HUES48 (cell line): ENCODE data around the gene POLR1B.

Experiments
- H3K27ac ChIP-seq: one replicate; pipeline ENCODE4 v1.7.0; 2013; ENCODE audit warnings: low read depth, low read length, inconsistent platforms
- H3K27me3 ChIP-seq: 2 replicates; pipeline ENCODE4 v1.6.1; 2013; ENCODE audit warnings: mild to moderate bottlenecking, low read length; ENCODE audit not compliant: control insufficient read depth, insufficient read depth
- H3K36me3 ChIP-seq: 2 replicates; pipeline ENCODE4 v1.6.1; 2013; ENCODE audit warnings: low read length; ENCODE audit not compliant: control insufficient read depth, insufficient read depth
- H3K4me1 ChIP-seq: 2 replicates; pipeline ENCODE4 v1.6.1; 2013; ENCODE audit warnings: mild to moderate bottlenecking, low read length; ENCODE audit not compliant: control insufficient read depth, insufficient read depth
- H3K4me3 ChIP-seq: 2 replicates; pipeline ENCODE4 v1.5.1; 2013; ENCODE audit warnings: mild to moderate bottlenecking, low read depth, low read length
- H3K9ac ChIP-seq: 2 replicates; pipeline ENCODE4 v1.6.1; 2013; ENCODE audit warnings: mild to moderate bottlenecking, low read depth, low read length, moderate library complexity
- H3K9me3 ChIP-seq: 2 replicates; pipeline ENCODE4 v1.6.1; 2013; ENCODE audit warnings: low read length; ENCODE audit not compliant: control insufficient read depth, insufficient read depth

Gene POLR1B

DNA sequence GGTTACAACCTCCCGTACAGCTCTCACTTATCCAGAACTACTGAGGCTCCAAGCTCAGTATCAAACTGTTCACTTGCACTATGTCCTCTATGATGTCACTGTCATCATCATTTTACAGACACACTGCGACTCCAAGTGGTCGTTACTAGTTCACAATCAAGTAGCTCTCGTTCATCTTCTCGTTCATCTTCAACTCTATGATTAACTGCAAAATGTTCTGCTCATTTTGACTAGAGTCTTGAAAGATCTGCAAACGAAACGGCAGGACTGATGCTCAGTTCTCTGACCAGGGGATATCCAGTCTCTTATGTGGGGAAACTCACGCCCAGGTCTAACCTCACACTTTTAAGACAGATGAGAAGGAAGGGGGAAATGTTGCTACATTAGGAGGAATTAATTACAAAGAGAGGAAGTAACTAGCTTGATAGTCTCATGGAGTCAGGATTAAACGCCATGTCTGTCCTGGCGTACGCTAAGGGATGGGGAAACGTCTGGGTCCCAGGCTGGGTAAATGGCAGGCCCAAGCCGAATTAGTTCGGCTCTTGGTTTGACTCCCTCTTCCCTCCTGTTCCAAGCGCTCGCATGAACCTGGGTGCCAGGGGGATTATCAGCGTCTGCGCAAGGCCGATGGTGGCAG lies 41.4 kb downstream of the POLR1B start:
- peak overlapping the region; percentile 81 for H3K4me3 ChIP-seq
- H3K27me3 ChIP-seq, result no peaks in the 10 kb centered on the region
- H3K27ac ChIP-seq, result peak overlapping the region; percentile 92
- H3K36me3 ChIP-seq, result peaks cover 22% of the 10 kb centered on the region
- H3K9me3 ChIP-seq, result no peaks in the 10 kb centered on the region
- peak overlapping the region; percentile 79 for H3K9ac ChIP-seq
- 0 out of 2 replicates have a peak, but pooled peaks cover 7% of the 10 kb centered on the region for H3K4me1 ChIP-seq

GRCh38 chr2:112584134-112584890 lies 42.0 kb downstream of the POLR1B start, which contains the start of gene CHCHD5:
TSS of gene CHCHD5 (plus strand) at chr2:112584609. CDS start at chr2:112584648, 39 bp downstream.
- Histone ChIP-seq H3K4me3 (peak within 1 kb of the TSS; percentile 81), H3K9me3 (no peaks in the 10 kb centered on the region), H3K27ac (peak within 1 kb of the TSS; percentile 92), H3K9ac (peak within 1 kb of the TSS; percentile 79), H3K4me1 (0 out of 2 replicates have a peak, but pooled peaks cover 7% of the 10 kb centered on the region), H3K36me3 (peaks cover 26% of the 10 kb centered on the region), H3K27me3 (no peaks in the 10 kb centered on the region)

DNA sequence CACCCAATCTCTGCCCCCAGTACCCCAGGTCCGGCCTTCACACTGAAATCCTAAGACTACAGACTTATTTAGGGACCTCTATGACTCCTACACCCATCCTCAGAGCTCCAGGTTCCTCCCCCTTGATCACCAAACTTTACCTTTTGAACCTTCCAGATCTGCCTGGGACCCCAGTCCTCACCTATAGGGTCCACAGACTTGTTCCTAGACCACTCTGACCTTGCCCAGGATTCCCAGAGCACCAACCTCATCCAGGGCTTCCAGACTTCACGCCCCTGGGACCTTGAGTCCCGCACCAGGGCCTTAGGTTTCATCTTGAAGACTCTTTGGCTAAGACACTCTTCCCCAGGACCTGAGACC lies 42.6 kb downstream of the POLR1B start:
- Histone ChIP-seq H3K4me3 (peak overlapping the region; percentile 81), H3K9ac (peak overlapping the region; percentile 74), H3K9me3 (no peaks in the 10 kb centered on the region), H3K27me3 (no peaks in the 10 kb centered on the region), H3K4me1 (0 out of 2 replicates have a peak, but pooled peaks cover 7% of the 10 kb centered on the region), H3K27ac (peak overlapping the region; percentile 92), H3K36me3 (peaks cover 30% of the 10 kb centered on the region)

DNA sequence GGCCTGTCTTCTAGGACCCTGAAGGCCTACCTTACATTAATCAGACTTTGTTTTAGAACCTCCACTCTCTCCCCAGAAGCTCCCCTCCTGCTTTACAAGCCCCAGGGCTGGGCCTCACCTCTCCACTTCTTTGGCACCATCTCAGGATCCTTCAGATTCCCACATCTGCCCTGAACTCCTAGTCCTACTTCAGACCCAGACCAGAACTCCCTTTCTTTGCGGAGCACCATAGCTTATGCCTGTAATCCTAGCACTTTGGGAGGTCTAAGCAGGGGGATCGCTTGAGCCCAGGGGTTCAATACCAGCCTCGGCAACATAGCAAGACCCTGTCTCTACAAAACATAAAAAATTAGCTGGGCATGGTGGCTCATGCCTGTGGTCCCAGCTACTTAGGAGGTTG lies 43.1 kb downstream of the POLR1B start:
- H3K4me3 ChIP-seq, result peak overlapping the region; percentile 81
- 0 out of 2 replicates have a peak, but pooled peaks cover 7% of the 10 kb centered on the region for H3K4me1 ChIP-seq
- H3K36me3 ChIP-seq, result peaks cover 30% of the 10 kb centered on the region
- no peak overlapping the region for H3K9ac ChIP-seq
- H3K27me3 ChIP-seq, result no peaks in the 10 kb centered on the region
- H3K27ac ChIP-seq, result no peak overlapping the region
- H3K9me3 ChIP-seq, result no peaks in the 10 kb centered on the region

DNA sequence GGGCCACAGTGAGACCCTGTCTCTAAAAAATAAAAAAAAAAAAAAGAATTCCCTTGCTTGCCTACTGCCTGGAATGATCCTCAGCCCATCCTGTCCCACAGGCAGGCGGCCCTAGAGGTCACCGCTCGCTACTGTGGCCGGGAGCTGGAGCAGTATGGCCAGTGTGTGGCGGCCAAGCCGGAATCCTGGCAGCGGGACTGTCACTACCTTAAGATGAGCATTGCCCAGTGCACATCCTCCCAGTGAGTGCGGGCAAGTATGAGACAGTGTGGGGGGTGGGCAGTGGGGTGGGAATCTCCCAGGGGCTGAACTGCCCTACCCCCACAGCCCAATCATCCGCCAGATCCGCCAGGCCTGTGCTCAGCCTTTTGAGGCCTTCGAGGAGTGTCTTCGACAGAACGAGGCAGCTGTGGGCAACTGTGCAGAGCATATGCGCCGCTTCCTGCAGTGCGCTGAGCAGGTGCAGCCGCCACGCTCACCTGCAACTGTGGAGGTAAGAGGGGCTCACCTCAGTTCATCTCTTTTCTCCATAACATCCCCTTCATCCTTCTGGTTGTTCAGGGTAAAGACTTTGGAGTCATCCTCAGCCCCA lies 43.7 kb downstream of the POLR1B start:
- Histone ChIP-seq H3K36me3 (peaks cover 30% of the 10 kb centered on the region), H3K27ac (no peak overlapping the region), H3K27me3 (no peaks in the 10 kb centered on the region), H3K4me1 (peaks cover 11% of the 10 kb centered on the region; the same call in 1 of the 2 replicates), H3K9ac (no peak overlapping the region), H3K9me3 (no peaks in the 10 kb centered on the region), H3K4me3 (no peak overlapping the region)

- peaks cover 6% of the 10 kb centered on the region; the same call in 1 of the 2 replicates for H3K4me1 ChIP-seq
- peaks cover 30% of the 10 kb centered on the region for H3K36me3 ChIP-seq
- H3K27me3 ChIP-seq, result no peaks in the 10 kb centered on the region
- H3K4me3 ChIP-seq, result no peak overlapping the region
- no peaks in the 10 kb centered on the region for H3K9me3 ChIP-seq
- no peak overlapping the region for H3K9ac ChIP-seq
- H3K27ac ChIP-seq, result no peak overlapping the region
Measured at GRCh38 chr2:112588611-112589045, 46.4 kb downstream of the POLR1B start.

GRCh38 chr2:112591413-112591812 lies 49.1 kb downstream of the POLR1B start:
- H3K9me3 ChIP-seq, result no peaks in the 10 kb centered on the region
- no peak overlapping the region for H3K27ac ChIP-seq
- peaks cover 4% of the 10 kb centered on the region; the same call in 1 of the 2 replicates for H3K4me1 ChIP-seq
- H3K27me3 ChIP-seq, result no peaks in the 10 kb centered on the region
- H3K36me3 ChIP-seq, result peaks cover 27% of the 10 kb centered on the region
- no peak overlapping the region for H3K4me3 ChIP-seq
- no peak overlapping the region for H3K9ac ChIP-seq

- no peaks in the 10 kb centered on the region for H3K9me3 ChIP-seq
- H3K9ac ChIP-seq, result no peak overlapping the region
- H3K27ac ChIP-seq, result no peak overlapping the region
- H3K4me3 ChIP-seq, result no peak overlapping the region
- peaks cover 4% of the 10 kb centered on the region; the same call in 1 of the 2 replicates for H3K4me1 ChIP-seq
- no peaks in the 10 kb centered on the region for H3K27me3 ChIP-seq
- H3K36me3 ChIP-seq, result peaks cover 8% of the 10 kb centered on the region
Measured at GRCh38 chr2:112593736-112594135, 51.5 kb downstream of the POLR1B start.

DNA sequence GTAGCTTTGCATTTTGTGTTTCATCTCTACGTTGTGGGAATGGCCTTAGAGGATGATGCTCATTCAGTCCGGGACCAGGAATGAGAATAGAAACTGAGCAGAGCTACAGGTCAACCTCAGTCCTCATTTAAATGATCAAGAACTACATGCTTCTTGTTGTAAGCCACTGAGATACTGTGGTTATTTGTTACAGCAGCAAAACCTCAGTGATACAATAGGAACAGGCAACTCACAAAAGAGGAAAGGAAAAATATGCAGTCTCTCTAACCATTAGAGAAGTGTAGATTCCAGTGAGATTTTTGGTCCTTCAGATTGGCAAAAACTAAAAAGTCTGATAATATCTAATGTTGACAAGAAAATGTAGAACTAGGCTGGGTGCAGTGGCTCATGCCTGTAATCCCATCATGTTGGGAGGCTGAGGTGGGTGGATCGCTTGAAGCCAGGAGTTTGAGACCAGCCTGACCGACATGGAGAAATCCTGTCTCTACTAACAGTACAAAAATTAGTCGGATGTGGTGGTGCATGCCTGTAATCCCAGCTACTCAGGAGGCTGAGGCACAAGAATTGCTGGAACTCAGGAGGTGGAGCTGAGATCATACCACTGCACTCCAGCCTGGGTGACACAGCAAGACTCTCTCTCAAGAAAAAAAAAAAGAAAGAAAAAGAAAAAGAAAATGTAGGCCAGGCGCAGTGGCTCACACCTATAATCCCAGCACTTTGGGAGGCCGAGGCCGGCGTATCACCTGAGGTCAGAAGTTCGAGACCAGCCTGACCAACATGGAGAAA lies 55.5 kb downstream of the POLR1B start:
- Histone ChIP-seq H3K4me1 (no peaks in the 10 kb centered on the region), H3K27me3 (no peaks in the 10 kb centered on the region), H3K36me3 (no peaks in the 10 kb centered on the region), H3K27ac (no peak overlapping the region), H3K9me3 (no peaks in the 10 kb centered on the region), H3K4me3 (no peak overlapping the region), H3K9ac (no peak overlapping the region)

DNA sequence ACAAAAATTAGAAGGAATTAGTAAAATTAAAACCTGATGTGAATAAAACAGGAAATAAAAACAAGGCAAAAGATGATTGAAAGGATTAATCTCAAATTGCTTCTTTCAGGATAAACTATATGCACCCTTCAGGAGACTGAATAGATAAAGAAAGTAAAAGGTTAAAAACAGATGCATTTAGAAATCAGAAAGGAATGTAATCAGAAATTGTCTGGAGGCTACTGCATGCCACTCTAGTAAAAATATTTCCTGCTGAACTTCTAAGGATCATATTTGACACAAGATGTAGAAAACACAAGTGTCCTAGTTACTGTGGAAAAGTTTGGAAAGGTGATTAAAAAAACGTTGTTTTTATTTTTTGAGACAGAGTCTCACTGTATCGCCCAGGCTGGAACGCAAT lies 58.4 kb downstream of the POLR1B start:
- Histone ChIP-seq H3K9ac (no peak overlapping the region), H3K27me3 (no peaks in the 10 kb centered on the region)

More for the DNA sequence above, 58.4 kb downstream of the POLR1B start:
- no peaks in the 10 kb centered on the region for H3K4me1 ChIP-seq
- H3K36me3 ChIP-seq, result no peaks in the 10 kb centered on the region
- no peaks in the 10 kb centered on the region for H3K9me3 ChIP-seq
- H3K27ac ChIP-seq, result no peak overlapping the region
- H3K4me3 ChIP-seq, result no peak overlapping the region
